ENCODE measurements around the gene ZFAND3. TPM values are rescaled to one million over a fixed set of nuclear protein-coding genes. Genes with fewer than 3 reads are reported as not detected.

ZFAND3 gene
- total RNA-seq, 2 experiments from 2014 or later, result 32.3 to 37.9 TPM

DNA sequence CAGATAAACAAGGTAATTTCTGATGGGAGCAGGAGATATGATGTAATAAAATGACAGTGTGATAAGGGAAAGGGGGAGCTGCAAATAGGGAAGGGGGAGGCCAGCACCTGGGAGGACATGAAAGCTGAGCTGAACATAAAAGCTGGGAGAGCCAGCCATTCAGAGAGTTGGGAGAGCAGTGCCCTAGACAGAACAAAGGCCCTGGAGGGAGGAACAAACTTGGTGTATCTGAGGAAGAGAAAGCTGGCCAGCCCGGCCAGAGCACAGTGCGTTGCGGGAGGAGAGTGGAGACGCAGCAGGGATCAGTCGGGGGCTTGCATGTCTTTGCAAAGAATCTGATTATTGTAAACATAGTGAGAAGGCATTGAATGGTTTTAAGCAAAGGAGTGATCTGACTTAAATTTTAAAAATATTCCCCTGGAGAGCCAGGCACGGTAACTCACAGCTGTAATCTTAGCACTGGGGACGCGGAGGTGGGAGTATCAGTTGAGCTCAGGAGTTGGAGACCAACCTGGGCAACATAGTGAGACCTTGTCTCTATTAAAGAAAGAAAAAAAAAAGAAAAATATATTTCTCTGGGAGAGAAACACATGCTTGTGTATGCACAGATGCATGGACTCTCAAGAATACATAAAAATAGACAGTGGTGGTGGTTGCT is 318.2 kb downstream of the ZFAND3 start:
- peaks cover 3% of the 10 kb centered on the region for H3K4me1 Mint-ChIP-seq (ENCODE audit: low read depth)
- no peaks in the 10 kb centered on the region for H3K27me3 Mint-ChIP-seq
- ATAC-seq (no peak), DNase-seq (no peak)
- TF ChIP-seq, protein P1, sequence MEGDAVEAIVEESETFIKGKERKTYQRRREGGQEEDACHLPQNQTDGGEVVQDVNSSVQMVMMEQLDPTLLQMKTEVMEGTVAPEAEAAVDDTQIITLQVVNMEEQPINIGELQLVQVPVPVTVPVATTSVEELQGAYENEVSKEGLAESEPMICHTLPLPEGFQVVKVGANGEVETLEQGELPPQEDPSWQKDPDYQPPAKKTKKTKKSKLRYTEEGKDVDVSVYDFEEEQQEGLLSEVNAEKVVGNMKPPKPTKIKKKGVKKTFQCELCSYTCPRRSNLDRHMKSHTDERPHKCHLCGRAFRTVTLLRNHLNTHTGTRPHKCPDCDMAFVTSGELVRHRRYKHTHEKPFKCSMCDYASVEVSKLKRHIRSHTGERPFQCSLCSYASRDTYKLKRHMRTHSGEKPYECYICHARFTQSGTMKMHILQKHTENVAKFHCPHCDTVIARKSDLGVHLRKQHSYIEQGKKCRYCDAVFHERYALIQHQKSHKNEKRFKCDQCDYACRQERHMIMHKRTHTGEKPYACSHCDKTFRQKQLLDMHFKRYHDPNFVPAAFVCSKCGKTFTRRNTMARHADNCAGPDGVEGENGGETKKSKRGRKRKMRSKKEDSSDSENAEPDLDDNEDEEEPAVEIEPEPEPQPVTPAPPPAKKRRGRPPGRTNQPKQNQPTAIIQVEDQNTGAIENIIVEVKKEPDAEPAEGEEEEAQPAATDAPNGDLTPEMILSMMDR (IDR thresholded peaks at IDR 0.05), result no peak
- POLR2A ChIA-PET, result no interaction called here
- peaks cover 11% of the 10 kb centered on the region for H3K36me3 Mint-ChIP-seq (ENCODE audit: low read depth)
- CTCF ChIA-PET, result no interaction called here
- intact Hi-C loops (cut with micrococcal nuclease), result no loop called here
- H3K27ac Mint-ChIP-seq, result no peak overlapping the region
- H3K4me3 Mint-ChIP-seq, result no peak overlapping the region
- H3K9me3 Mint-ChIP-seq, result no peaks in the 10 kb centered on the region

DNA sequence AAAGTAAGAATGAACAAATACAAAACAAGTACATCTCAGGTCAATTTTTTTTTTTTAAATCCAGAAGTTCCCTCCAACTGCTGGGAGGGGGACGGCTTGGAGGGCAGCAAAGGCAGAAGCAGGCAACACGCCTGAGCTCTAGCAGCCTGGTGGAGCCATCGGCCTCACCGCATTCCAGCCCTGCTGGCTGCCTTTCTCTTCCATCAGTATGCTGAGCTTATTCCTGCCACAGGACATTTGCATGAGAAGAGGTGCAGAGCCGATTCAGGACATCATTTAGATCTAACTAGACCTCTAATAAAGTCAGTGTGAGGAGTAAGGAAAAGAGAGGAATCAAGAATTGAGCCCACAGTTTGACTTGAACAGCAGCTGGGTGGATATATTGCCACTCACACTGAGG is 318.8 kb downstream of the ZFAND3 start:
- Mint-ChIP-seq H3K27me3 (no peaks in the 10 kb centered on the region), H3K4me3 (no peak overlapping the region), H3K9me3 (no peaks in the 10 kb centered on the region), H3K36me3 (ENCODE audit: low read depth) (peaks cover 7% of the 10 kb centered on the region), H3K27ac (no peak overlapping the region), H3K4me1 (ENCODE audit: low read depth) (no peaks in the 10 kb centered on the region)
- ATAC-seq (no peak), DNase-seq (no peak)
- ChIA-PET POLR2A (no interaction called here), CTCF (no interaction called here)
- TF ChIP-seq, protein P1 (IDR thresholded peaks at IDR 0.05), result no peak
- intact Hi-C loops (cut with micrococcal nuclease), result no loop called here

DNA sequence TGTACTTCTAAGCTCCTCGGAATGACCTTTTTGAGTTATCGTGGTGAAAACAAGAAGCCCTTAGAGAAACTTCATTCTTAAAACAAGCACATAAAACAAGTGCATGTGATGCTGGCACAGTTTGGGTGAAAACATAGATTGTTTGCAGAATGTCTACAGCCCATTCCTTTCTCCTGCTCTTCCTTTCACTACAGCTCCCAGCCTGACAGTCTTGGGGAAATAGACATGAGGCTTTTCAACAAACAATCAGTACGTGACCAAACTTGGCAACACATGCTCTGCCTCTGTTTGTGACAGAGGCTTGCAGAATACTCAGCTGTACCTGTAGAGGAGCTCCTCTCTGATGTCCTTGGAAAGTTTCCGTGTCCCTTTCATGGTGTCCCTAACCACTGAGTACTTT is 321.6 kb downstream of the ZFAND3 start:
- POLR2A ChIA-PET, result interaction anchor here (0.6 to 1.0 kb wide), 2 partner anchors 239 to 342 kb away, joined by 3 read pairs; no protein-coding TSS in a partner anchor
- no peak for ATAC-seq
- intact Hi-C loops (cut with micrococcal nuclease), result no loop called here
- CTCF ChIA-PET, result interaction anchor here (0.7 to 0.8 kb wide), 2 partner anchors 350 to 353 kb away, joined by 3 read pairs; no protein-coding TSS in a partner anchor
- H3K4me1 Mint-ChIP-seq (ENCODE audit: low read depth), result no peaks in the 10 kb centered on the region
- H3K36me3 Mint-ChIP-seq (ENCODE audit: low read depth), result peaks cover 2% of the 10 kb centered on the region
- TF ChIP-seq, protein P1 (IDR thresholded peaks at IDR 0.05), result no peak
- no peak overlapping the region for H3K27ac Mint-ChIP-seq
- no peak overlapping the region for H3K4me3 Mint-ChIP-seq
- H3K27me3 Mint-ChIP-seq, result no peaks in the 10 kb centered on the region
- DNase-seq, result no peak
- H3K9me3 Mint-ChIP-seq, result no peaks in the 10 kb centered on the region

DNA sequence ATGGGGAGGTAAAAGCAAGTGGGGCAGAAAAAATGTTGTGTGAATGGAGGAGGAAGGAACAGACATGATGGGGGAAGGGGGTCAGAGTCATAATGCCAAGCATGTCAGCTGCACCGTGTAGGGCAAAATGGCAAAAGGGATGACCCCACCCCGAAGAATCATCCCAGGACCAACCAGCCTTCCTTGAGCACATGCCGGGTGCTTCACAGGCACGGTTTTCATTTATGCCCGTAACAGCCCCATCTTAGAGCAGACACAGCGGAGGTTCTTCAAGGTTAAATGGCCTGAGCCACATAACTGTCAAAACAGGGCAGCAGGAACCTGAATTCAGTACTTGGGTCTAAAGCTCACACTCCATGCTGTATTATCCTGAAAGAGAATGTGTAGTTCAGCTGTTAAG is 322.2 kb downstream of the ZFAND3 start:
- no peaks in the 10 kb centered on the region for H3K4me1 Mint-ChIP-seq (ENCODE audit: low read depth)
- H3K36me3 Mint-ChIP-seq (ENCODE audit: low read depth), result peaks cover 2% of the 10 kb centered on the region
- H3K9me3 Mint-ChIP-seq, result no peaks in the 10 kb centered on the region
- no peak for ATAC-seq
- ChIA-PET CTCF (interaction anchor here (0.7 to 0.8 kb wide), 2 partner anchors 351 to 354 kb away, joined by 3 read pairs; no protein-coding TSS in a partner anchor), POLR2A (no interaction called here)
- TF ChIP-seq, protein P1 (IDR thresholded peaks at IDR 0.05), result no peak
- H3K4me3 Mint-ChIP-seq, result no peak overlapping the region
- DNase-seq, result no peak
- intact Hi-C loops (cut with micrococcal nuclease), result no loop called here
- H3K27me3 Mint-ChIP-seq, result no peaks in the 10 kb centered on the region
- H3K27ac Mint-ChIP-seq, result no peak overlapping the region

DNA sequence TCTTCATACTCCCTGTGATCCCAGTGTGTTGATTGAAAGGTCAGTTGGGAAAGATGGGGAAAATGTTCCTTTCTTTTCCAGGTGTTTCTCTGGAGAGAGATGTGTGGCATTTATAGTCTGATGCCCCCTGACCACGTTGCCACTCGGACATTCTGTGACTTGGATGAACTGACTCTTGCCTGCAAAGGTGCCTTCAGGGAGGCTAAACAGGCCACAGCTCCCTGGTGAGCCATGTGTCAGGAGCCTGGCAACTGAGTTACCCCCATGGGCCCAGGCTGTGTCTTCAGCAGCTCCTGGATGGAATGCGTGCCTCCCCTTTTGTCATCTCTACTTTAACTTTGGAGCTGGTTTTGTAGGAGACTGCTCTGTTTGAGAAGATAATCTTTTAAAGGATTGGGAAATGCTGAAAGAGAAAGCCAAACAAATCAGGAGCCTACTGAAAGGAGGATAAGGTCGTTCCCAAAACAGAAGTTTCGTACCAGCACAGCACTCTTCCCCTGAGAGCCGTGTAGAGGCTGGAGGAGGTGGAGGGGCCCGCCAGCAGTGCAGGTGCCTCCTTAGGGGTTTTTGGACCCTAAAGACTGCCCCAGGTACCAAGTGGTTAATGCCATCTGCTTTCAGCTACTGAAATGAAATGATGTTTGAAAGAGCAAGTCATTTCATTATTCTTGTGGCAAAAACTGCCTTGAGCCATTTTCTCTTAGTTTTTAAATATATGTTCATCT is 322.8 kb downstream of the ZFAND3 start:
- intact Hi-C loops (cut with micrococcal nuclease), result no loop called here

More for the DNA sequence above, 322.8 kb downstream of the ZFAND3 start:
- H3K27me3 Mint-ChIP-seq, result no peaks in the 10 kb centered on the region
- H3K9me3 Mint-ChIP-seq, result no peaks in the 10 kb centered on the region
- H3K4me1 Mint-ChIP-seq (ENCODE audit: low read depth), result no peaks in the 10 kb centered on the region
- TF ChIP-seq, protein P1 (IDR thresholded peaks at IDR 0.05), result no peak
- peaks cover 2% of the 10 kb centered on the region for H3K36me3 Mint-ChIP-seq (ENCODE audit: low read depth)
- DNase-seq (no peak), ATAC-seq (no peak)
- no peak overlapping the region for H3K4me3 Mint-ChIP-seq
- H3K27ac Mint-ChIP-seq, result no peak overlapping the region
- POLR2A ChIA-PET, result no interaction called here
- CTCF ChIA-PET, result interaction anchor here (0.8 kb wide), 1 partner anchor 354 kb away, joined by 3 read pairs; no protein-coding TSS in a partner anchor

Data from activated CD8-positive, alpha-beta T cell treated with anti-CD3 and anti-CD28 coated beads for 36 hours (primary cell).